NCI-H345 treated with DMSO at 0.1 percent for 48 hours (cell line): ENCODE results near the gene C11orf91.
"Not testable (repeated sequence)": the region's sequence is repeated elsewhere in the genome, so short reads cannot be mapped to it uniquely, and the experiment has no call there.

Source experiments
- DNase-seq: peaks from one replicate; lab custom pipeline; 2025; ENCODE audit not compliant: unreplicated experiment; lab: John Stamatoyannopoulos, UW

C11orf91 gene

GRCh38 chr11:33700502-33701271 lies at the start of gene C11orf91:
Gene C11orf91 (minus strand): TSS chr11:33700826. CDS start chr11:33700740, 86 bp downstream.
- DNase-seq = peak; percentile 94

DNA sequence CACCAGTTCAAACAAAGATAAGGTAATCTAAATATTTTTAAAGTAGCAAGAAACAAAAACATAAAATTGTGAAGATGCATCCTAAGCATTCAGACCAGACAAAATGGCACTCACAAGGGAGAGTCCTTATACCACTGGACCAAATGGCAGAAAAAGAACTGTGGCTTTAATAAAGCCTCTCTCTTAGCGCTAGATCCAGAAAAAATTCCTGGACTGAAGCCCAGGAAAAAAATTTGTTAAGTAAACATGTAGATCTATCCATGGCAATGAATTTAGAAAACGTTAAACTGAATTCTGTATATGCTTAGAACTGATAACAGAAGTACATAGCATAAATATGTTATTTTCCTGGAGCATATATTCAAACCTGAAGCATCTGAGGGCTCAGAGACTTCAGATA lies 47.4 kb upstream of the C11orf91 start:
- DNase-seq = no peak

GRCh38 chr11:33743291-33743690 lies 42.7 kb upstream of the C11orf91 start:
- no peak for DNase-seq

DNA sequence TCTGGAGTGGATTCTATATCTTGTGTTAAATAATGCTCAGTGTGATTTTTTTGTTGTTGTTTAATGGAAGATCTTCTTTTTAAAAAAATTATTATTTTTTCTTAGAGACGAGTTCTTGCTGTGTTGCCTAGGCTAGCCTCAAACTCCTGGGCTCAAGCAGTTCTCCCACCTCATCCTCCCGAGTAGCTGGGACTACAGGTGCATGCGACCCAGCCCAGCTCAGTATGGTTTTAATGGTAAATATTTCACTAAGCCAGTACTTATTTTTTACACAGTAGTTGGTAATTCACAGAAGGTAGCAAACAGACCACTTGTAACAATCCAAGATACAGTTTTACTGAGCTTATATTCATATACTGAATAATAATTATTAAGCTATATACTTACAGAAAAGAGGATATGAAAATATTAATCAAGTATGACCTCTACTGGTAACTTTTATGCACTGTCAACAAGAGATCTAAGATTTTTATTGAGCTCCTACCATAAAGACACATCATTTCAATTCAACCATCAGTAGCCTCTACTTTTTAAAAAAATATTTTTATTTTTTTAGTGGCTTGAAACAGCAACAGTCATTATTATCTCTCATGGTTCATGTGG lies 41.7 kb upstream of the C11orf91 start:
- peak; percentile 5 for DNase-seq

- DNase-seq = no peak
These were observed 41.2 kb upstream of the C11orf91 start for GRCh38 chr11:33741806-33742205.

DNA sequence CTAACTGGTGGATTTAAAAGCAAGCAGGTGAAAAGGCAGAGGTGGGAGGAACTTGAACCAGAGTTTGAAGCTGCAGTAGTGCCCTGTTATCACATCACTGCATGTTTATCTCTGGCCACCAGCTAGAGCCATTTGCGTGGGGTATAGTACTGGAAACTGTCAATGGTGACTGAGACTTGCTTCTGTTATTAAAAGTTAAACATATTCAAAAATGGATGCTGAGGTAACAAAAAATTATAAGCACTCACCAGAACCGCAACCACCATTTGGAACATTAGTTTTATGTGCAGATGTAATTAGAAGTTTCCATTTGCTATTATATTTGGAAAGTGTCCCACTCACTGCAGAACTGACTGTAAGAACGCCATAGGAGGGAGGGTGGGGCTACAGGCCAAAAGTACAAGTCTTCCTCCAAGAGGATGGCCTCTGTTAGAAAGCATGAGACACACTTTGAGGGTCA lies 36.8 kb upstream of the C11orf91 start:
- DNase-seq = no peak

GRCh38 chr11:33736148-33736812 lies 35.7 kb upstream of the C11orf91 start, which contains the start of gene CD59:
Gene CD59 (minus strand): TSS chr11:33736423. CDS start chr11:33722445, 13,978 bp downstream.
- DNase-seq = peak; percentile 81

DNA sequence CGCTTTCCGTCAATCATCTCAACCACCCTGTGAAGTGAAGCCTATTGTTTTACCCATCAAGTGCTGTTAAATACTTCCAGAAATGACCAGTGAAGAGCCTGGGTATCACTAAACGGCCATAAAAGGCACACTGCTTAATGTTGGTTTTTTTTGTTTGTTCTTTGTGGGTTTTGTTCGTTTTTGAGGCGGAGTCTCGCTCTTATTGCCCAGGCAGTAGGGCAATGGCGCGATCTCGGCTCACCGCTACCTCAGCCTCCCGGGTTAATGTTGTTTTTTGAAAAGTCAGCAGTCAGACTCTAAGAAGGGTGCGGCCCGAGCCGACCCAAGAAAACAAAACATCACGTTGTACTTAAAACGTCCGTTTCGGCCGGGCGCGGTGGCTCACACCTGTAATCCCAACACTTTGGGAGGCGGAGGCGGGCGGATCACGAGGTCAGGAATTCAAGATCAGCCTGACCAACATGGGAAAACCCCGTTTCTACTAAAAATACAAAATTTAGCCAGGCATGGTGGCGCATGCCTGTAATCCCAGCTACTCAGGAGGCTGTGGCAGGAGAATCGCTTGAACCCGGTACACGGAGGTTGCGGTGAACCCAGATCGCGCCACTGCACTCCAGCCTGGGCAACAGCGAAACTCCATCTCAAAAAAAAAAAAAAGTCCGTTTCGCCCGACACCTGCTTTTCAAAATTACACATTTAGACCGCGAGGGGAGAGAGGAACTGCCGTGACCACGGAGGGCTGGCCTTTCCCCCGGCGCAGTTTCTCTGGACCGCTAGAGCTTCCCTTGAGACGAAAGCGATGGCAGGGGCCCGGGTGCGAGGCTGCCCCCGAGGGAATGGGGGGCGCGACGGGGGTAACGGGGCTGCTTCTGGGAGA lies 34.9 kb upstream of the C11orf91 start:
- DNase-seq = peak; percentile 17

- DNase-seq = no peak
These were observed 34.0 kb upstream of the C11orf91 start for GRCh38 chr11:33734441-33735270.

- DNase-seq = no peak
These were observed 33.4 kb upstream of the C11orf91 start for GRCh38 chr11:33733980-33734379.

DNA sequence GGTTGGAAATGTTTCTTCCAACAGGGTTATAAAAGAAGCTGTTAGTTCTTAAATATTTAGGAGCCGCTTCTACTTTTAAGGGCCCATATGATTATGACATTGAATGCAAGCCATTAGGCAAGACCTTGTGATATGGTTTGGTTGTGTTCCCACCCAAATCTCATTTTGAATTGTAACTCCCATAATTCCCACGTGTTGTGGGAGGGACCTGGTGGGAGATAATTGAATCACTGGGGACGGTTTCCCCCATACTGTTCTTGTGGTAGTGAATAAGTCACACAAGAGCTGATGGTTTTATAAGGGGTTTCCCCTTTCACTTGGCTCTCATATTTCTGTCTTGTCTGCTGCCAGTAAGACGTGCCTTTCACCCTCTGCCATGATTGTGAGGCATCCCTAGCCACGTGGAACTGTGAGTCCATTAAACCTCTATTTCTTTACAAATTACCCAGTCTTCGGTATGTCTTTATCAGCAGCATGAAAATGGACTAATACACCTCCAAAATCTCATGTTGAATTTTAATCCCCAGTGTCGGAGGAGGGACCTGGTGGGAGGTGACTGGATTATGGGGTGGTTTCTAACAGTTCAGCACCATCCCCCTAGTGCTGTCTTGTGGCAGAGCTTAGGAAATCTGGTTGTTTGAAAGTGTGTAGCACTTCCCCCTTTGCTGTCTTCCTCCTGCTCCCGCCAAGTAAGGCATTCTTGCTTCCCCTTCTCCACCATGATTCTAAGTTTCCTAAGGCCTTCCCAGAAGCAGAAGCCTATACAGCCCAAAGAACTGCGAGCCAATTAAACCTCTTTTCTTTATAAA lies 31.3 kb upstream of the C11orf91 start:
- DNase-seq = no peak

DNA sequence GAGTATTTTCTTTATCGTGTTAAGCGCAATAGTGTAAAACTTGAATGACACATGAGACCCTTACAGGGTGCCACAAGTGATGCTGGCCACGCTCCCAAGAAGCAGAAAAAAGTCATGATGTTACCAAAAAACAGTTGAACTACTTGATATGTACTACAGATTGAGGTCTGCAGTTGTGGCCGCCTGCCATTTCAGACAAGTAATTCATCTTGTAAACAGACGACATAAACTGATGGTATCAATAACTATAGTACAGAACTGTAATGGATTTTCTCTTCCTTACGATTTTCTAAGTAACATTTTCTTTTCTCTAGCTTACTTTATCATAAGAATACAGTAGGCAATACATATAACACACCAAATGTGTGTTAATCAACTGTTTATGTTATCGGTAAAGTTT lies 30.1 kb upstream of the C11orf91 start:
- no peak for DNase-seq

DNA sequence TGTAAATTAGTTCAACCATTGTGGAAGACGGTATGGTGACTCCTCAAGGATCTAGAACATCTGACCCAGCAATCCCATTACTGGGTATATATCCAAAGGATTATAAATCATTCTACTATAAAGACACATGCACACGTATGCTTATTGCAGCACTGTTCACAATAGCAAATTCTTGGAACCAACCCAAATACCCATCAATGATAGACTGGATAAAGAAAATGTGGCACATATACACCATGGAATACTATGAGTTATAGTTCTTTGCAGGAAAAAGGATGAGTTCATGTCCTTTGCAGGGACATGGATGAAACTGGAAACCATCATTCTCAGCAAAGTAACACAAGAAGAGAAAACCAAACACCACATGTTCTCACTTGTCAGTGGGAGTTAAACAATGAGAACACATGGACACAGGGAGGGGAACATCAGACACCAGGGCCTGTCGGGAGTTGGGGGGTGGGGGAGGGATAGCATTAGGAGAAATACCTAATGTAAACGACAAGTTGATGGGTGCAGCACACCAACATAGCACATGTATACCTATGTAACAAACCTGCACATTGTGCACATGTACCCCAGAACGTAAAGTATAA lies 28.5 kb upstream of the C11orf91 start:
- DNase-seq = not testable (repeated sequence)

DNA sequence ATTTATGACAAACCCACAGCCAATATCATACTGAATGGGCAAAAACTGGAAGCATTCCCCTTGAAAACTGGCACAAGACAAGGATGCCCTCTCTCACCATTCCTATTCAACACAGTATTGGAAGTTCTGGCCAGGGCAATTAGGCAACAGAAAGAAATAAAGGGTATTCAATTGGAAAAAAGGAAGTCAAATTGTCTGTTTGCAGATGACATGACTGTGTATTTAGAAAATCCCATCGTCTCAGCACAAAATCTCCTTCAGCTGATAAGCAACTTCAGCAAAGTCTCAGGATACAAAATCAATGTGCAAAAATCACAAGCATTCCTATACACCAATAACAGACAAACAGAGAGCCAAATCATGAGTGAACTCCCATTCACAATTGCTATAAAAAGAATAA lies 26.9 kb upstream of the C11orf91 start:
- not testable (repeated sequence) for DNase-seq

GRCh38 chr11:33725496-33725895 lies 24.9 kb upstream of the C11orf91 start:
- no peak for DNase-seq

GRCh38 chr11:33724644-33725035 lies 24.0 kb upstream of the C11orf91 start:
- DNase-seq = no peak

DNA sequence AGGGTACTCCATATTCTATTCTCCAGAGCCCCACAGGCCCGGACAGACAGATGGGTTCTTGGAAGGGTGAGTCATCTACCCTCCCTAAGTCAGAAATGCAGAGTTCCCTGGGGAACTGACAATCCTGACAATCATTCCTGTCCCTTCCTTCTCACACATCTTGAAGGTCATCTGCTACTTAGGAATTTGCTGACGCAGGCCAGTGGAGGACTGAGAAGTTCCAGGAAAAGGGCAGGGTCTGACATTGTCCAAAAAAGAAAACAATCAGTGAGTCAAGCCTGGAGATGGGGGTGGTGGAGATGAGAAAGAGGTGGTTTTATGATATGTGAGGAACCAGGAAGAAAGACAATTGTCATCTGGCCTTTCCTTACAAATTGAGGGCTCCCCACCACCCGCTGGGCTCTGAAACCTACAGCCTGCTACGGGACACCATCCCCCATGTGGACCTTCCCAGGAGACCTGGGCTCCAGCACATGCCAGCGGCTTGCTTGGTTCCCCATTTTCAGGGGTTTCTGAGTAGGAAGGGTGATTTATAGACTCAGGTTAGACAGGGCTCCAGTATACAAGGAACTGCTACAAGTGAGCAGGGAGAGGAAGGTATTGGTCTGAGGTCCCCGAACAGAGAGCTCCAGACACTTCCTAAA lies 22.7 kb upstream of the C11orf91 start:
- no peak for DNase-seq

DNA sequence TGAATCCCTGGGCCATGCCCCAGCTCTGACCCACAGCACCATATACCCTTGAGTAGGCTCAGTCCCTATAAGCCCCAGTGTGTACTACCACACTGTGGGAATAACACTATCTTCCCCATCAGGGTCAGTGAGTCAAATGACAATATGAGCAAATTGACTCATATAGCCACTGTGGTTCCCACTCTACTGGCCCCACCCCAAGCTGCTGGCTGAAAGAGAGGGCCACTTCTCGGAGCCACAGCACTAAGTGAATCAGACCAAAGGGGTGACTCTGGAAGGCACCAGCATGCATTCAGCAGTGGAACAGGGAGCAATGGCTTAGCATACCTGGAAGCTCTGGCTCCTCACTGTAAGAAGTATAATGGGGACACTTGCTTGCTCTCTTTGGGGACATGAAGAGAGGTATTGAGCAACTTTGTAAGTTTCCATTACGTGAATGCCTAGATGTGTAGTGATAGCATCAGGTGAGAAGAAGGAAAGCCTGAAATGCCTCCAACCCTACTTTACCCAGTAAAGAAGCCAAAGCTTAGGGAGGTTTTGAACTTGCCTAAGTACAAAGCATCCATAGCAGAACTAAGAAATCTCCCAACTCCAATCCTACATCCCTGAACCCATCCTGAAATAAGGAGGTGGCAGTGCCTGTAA lies 22.1 kb upstream of the C11orf91 start:
- no peak for DNase-seq
